ENCODE measurements around the gene PLEKHG3.

DNA sequence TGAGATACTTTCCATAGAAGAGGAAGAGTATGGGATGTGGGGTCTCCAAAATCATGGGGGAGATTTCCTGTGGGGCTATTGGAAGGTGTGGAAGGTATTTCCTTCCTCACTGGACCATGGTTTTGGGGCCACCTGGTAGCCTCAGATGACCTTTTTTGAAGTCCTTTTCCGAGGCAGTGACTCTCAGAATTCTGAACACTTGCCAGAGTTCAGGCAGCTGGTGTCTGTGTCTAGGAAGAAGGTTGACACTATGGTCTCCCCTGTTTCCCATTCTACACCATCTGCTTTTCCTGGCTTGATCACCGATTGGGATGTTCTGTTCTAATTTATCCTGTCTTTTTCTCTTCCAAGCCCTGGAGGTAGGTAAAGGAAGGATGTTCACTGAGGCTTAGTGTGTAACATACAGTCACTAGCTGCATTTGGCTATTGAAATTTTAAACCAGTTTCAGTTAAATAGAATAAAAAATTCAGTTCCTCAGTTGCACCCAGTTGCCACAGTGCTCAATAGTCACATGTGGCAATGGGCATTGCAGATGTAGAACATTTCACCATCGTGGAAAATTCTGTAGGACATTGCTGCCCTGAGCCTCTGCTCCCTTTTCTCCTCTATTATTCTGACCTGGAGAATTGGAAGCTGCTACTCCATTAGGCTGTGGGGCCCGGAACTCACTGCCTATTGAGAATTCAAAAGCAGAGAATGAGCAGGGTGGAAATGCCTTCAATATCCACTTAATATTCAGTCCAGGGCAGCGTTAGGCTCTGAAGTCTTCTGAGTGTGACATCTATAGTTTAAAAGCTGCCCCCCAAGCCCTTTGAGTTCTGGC, 11.0 kb upstream of the PLEKHG3 start:
- TF ChIP-seq, protein P1, sequence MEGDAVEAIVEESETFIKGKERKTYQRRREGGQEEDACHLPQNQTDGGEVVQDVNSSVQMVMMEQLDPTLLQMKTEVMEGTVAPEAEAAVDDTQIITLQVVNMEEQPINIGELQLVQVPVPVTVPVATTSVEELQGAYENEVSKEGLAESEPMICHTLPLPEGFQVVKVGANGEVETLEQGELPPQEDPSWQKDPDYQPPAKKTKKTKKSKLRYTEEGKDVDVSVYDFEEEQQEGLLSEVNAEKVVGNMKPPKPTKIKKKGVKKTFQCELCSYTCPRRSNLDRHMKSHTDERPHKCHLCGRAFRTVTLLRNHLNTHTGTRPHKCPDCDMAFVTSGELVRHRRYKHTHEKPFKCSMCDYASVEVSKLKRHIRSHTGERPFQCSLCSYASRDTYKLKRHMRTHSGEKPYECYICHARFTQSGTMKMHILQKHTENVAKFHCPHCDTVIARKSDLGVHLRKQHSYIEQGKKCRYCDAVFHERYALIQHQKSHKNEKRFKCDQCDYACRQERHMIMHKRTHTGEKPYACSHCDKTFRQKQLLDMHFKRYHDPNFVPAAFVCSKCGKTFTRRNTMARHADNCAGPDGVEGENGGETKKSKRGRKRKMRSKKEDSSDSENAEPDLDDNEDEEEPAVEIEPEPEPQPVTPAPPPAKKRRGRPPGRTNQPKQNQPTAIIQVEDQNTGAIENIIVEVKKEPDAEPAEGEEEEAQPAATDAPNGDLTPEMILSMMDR (IDR thresholded peaks at IDR 0.05; ENCODE audit: low read depth, low read length, poor library complexity, severe bottlenecking) = no peak
- no peak for TF ChIP-seq EZH2phosphoT487 (IDR thresholded peaks at IDR 0.05; ENCODE audit: borderline replicate concordance, low read length)
